NCI-H1092 treated with DMSO at 0.1 percent for 48 hours (cell line): ENCODE measurements around the gene PSPH.

Experiments used
- DNase-seq: peaks from one replicate; lab custom pipeline; 2025; lab: John Stamatoyannopoulos, UW

The PSPH gene

GRCh38 chr7:55996856-55997500 is 54.3 kb downstream of the PSPH start:
- DNase-seq: no peak

DNA sequence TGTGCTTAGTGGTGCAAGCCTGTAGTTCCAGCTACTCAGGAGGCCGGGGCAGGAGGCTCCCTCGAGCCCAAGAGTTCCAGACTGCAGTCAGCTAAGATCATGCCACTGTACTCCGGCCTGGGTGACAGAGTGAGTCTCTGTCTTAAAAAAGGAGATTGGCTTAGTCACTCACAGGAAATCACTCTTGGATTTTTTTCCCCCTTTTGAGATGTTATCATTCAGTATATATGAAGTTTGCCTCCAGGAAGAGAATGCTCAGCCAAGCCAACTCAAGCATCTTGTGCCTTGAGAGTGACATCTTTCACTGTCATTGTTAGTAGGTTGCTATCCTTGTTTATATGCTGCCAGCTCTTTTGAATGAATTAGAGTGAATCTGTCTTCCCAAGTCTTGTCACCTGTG is 58.9 kb downstream of the PSPH start:
- DNase-seq: no peak

- no peak for DNase-seq
Measured at GRCh38 chr7:55983537-55983936, 67.7 kb downstream of the PSPH start.

DNA sequence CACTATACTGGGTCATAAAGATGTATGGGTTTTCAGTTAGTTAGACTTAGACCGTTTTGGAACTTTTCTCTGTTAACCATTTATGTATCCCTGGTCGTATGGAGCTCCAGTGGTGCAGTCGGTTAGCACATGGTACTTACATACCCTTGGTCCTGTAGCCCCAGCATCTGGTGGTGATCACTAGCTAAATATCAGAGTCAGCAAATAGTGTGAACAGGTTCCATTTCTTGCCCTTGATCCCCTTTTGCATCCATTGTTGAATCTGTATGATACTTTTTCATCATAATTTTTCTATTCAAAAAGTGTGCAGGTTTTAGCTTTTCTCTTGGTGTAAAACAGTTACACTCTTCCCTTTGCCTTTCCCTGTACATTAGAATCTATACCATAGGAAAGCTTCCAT is 71.0 kb downstream of the PSPH start:
- DNase-seq: no peak

DNA sequence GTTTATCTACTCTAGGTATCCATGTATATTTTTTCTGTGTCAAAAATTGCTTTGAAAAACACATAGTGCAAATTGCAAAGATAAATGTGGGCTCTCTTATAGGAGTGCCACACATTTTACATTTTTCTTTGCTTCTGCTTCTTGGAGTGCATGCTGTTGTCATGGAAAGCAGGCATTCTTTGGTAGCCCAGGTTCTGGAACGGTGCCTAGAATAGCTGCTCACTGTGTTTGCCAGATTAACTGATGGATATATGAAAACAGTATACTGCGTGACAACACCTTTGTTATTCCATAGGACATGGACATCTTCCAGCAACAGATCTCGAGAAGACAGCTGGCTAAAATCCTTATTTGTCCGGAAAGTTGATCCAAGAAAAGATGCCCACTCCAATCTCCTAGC is 73.4 kb downstream of the PSPH start:
- peak; percentile 83 for DNase-seq

GRCh38 chr7:55975988-55976633 is 75.1 kb downstream of the PSPH start:
- DNase-seq: peak; percentile 44

DNA sequence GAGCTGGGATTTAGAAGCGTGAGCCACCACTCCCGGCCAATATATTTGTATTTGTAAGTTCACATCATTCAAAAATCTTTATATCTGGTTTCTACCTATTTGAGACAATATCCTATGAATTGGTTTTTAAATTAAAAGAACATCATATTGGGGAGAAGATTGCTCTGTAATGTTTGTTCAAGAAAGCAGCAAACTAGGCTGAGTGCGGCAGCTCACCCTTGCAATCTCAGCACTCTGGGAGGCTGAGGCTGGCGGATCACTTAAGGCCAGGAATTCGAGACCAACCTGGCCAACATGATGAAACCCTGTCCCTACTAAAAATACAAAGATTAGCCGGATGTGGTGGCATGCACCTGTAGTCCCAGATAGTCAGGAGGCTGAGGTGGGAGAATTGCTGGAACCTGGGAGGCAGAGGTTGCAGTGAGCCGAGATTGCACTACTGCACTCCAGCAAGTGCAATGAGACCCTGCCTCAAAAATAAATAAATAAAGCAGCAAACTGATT is 77.4 kb downstream of the PSPH start:
- no peak for DNase-seq

DNA sequence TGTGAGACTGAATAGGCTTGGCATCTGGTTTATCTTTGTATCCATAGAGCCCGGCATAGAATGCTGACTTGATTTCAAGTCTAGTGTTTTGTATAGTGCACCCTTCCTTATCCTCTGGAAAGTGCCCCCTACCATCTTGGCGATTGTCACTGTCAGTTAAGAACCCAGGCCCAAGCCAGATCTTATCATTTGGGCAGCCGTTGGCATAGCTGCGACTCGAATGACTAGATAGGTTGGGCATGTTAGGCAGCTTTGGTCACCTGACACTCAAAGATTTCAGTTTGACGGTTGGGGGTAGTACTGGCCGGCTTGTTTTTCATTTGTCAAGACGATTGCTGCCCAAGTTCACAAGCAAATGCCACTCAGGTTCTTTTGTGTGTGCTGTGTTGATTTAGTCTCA is 80.3 kb downstream of the PSPH start:
- DNase-seq: no peak

DNA sequence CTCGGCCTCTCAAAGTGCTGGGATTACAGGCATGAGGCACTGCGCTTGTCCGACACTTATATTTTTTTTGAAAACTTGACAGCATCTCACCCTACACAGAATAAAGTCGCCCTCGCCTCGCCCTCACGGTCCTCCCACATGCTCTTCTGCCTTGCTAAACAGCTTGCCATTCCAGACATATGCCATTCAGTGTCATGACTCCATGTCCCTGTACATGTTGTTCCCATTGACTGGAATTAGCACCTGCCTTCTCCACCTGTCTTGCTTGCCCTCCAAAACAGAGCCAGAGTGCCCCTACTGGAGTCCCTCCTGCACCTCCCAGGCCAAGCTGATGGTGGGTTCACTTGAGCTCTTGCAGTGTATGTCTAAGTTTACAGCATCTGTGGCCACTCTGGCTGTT is 80.7 kb downstream of the PSPH start:
- no peak for DNase-seq

DNA sequence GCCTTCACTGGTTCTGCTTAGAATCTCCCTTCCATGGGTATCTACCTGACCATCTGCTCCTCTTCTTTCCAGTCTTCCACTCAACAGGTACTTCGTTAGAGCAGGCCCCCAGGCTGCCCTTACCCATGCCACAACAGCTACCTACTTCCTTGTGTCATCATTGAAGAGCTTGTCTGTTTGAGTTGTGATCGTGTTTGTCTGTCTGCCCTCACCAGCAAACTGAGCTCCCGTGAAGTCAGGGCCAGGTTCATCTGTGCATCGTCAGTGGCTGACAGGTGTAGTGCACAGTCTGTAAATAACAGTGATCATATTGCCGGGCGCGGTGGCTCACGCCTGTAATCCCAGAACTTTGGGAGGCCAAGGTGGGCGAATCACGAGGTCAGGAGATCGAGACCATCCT is 81.9 kb downstream of the PSPH start:
- no peak for DNase-seq

DNA sequence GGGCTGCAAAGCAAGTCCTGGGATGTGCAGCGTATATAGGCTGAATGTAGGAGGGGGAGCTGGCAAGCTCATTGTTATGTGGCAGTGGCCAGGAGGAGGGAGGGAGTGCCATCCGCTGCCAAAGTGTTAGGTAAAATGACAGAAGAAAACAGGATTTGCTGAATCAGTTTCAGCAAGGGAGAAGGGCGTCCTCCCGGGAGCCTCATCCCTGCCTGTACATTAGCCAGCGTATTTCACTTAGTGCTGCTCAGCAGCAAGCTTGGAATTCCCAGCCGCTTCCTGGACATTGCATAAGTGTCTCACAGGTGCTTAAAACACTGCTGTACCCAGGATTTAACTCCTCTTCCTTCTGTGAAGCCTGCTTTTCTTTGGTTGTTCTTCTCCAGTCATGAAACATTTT is 84.4 kb downstream of the PSPH start:
- DNase-seq: no peak

- DNase-seq: no peak
Measured at GRCh38 chr7:55965805-55966421, 85.3 kb downstream of the PSPH start.

- peak; percentile 32 for DNase-seq
Measured at GRCh38 chr7:55965100-55965470, 86.2 kb downstream of the PSPH start.

GRCh38 chr7:55964261-55965099 is 86.8 kb downstream of the PSPH start, which contains the start of gene NIPSNAP2:
Gene NIPSNAP2, plus strand, starts transcription at chr7:55964585. Its CDS starts 25 bp downstream, at chr7:55964610.
- DNase-seq: peak; percentile 71

DNA sequence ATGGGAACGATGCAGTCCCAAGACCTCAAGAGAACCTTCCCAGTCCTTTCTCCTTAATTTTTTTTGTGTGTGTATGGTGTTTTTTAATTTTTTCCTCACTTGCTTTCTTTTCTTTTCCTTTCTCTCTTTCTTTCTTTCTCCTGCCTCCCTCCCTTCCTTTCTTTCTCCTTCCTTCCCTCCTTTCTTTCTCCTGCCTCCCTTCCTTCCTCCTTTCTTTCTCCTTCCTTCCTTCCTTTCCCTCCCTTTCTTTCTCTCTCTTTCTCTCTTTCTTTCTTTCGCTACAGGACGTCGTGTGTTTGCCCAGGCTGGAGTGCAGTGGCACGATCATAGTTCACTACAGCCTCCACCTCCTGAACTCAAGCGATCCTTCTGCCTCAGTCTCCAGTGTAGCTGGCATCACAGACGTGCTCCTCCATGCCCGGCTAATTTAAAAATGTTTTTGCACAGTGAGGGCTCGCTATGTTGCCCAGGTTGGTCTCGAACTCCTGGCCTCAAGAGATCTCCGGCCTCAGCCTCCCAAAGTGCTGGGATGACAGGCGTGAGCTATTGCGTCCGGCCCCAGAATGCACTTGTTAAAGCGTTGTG is 87.6 kb downstream of the PSPH start:
- no peak for DNase-seq

GRCh38 chr7:55962014-55962413 is 89.2 kb downstream of the PSPH start:
- no peak for DNase-seq
